Measurements from ENCODE around the gene TNFAIP3.
"Not testable (repeated sequence)": the region's sequence is repeated elsewhere in the genome, so short reads cannot be mapped to it uniquely, and the experiment has no call there.

TNFAIP3 gene

DNA sequence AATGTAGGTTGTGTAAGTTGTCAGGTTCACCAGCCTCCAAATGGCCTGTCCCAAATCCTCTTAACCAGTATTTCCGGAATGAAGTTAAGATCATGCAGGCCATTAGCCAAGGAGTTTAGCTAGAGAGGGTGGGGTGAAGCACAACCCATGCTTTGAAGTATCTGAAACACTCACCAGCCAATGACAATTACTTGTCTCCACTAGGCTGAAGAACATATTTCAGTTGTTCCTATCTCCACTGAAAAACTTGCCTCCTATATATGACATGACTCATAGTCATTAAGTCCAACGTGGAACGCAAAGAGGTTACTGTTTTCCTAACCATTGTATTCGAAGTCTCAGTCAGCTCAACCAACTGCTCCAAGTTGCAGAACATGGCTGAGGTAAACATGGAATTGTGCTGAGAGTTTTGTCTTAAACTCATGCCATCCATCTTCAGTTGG lies 37.4 kb upstream of the TNFAIP3 start:
- Histone ChIP-seq H3K27me3 (ENCODE audit: control insufficient read depth in 1 of 2, insufficient read depth in 2 of 2, low read length in 2 of 2) (no peaks in the 10 kb centered on the region), H3K4me3 (ENCODE audit: low read depth in 1 of 2, low read length in 2 of 2) (no peak overlapping the region), H3K9me3 (ENCODE audit: low read length) (no peaks in the 10 kb centered on the region), H3K36me3 (ENCODE audit: insufficient read depth, low read length) (no peaks in the 10 kb centered on the region), H3K9ac (ENCODE audit: low read length) (no peak overlapping the region), H3K27ac (ENCODE audit: low read depth, low read length) (no peak overlapping the region), H3K4me1 (ENCODE audit: insufficient read depth, low read length) (peaks cover 8% of the 10 kb centered on the region)

DNA sequence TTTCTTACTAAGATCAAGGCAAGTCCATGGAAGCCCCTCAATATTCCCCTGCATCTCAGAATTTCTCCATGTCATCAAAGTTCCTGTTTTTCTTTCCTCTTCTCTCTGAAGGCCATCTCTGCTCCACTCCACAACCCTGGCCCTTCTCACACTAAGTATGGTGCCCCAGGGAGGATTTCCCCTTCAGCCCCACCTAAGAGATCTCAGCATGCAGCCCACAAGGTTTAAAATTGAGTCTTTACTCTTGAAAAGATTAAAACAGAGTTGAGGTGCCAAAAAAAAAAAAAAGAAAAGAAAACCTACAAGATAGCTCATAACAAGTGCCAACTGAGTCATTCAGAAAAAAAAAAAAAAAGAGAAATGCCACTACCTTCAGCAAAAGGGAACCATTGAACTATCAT lies 36.5 kb upstream of the TNFAIP3 start:
- no peak overlapping the region for H3K27ac ChIP-seq (ENCODE audit: low read depth, low read length)
- H3K27me3 ChIP-seq (ENCODE audit: control insufficient read depth in 1 of 2, insufficient read depth in 2 of 2, low read length in 2 of 2) = no peaks in the 10 kb centered on the region
- H3K4me3 ChIP-seq (ENCODE audit: low read depth in 1 of 2, low read length in 2 of 2) = no peak overlapping the region
- H3K9me3 ChIP-seq (ENCODE audit: low read length) = no peaks in the 10 kb centered on the region
- no peaks in the 10 kb centered on the region for H3K4me1 ChIP-seq (ENCODE audit: insufficient read depth, low read length)
- H3K9ac ChIP-seq (ENCODE audit: low read length) = no peak overlapping the region
- no peaks in the 10 kb centered on the region for H3K36me3 ChIP-seq (ENCODE audit: insufficient read depth, low read length)

- no peak overlapping the region for H3K27ac ChIP-seq (ENCODE audit: low read depth, low read length)
- H3K36me3 ChIP-seq (ENCODE audit: insufficient read depth, low read length) = no peaks in the 10 kb centered on the region
- no peaks in the 10 kb centered on the region for H3K4me1 ChIP-seq (ENCODE audit: insufficient read depth, low read length)
- H3K9me3 ChIP-seq (ENCODE audit: low read length) = no peaks in the 10 kb centered on the region
- H3K27me3 ChIP-seq (ENCODE audit: control insufficient read depth in 1 of 2, insufficient read depth in 2 of 2, low read length in 2 of 2) = no peaks in the 10 kb centered on the region
- H3K9ac ChIP-seq (ENCODE audit: low read length) = no peak overlapping the region
- H3K4me3 ChIP-seq (ENCODE audit: low read depth in 1 of 2, low read length in 2 of 2) = no peak overlapping the region
Observed at GRCh38 chr6:137832110-137832509, 34.9 kb upstream of the TNFAIP3 start.

DNA sequence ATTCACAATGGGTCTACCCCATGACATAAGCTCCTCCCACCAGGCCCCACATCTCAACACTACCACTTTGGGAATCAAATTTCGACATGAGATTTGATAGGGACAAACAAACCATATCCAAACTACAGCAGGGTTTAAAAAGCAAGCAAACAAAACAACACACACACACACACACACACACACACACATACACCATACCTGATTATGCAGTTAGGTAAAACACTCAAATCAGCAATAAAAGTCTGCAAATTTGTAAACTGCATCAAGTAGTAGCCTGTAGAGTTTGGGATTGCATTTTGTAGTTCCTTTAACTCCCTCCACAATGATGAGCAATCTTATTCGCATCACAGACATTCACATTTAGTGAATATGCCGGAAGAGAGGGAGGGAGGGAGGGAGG lies 32.6 kb upstream of the TNFAIP3 start:
- H3K4me1 ChIP-seq (ENCODE audit: insufficient read depth, low read length) = no peaks in the 10 kb centered on the region
- H3K9ac ChIP-seq (ENCODE audit: low read length) = no peak overlapping the region

DNA sequence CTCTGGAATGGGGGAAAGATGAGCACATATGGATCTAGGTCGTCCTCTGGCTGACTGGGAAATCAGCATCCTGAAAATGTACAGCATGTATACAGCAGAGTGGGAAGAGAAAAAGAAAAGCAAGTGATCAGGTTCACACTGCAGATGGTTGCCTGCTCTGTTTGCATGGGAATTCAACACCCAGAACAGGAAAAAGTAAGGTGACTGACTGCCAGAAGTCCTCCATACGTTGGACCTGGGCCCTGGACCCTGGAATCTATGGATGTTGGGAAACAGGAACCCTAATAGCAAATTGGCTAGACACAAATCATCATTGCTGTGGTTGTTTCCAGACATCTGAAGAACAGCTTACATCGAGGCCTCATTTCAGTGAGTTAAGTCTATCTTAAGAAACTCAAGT lies 30.3 kb upstream of the TNFAIP3 start:
- Histone ChIP-seq H3K27ac (ENCODE audit: low read depth, low read length) (no peak overlapping the region), H3K4me1 (ENCODE audit: insufficient read depth, low read length) (no peaks in the 10 kb centered on the region), H3K36me3 (ENCODE audit: insufficient read depth, low read length) (no peaks in the 10 kb centered on the region), H3K27me3 (ENCODE audit: control insufficient read depth in 1 of 2, insufficient read depth in 2 of 2, low read length in 2 of 2) (no peaks in the 10 kb centered on the region), H3K9me3 (ENCODE audit: low read length) (no peaks in the 10 kb centered on the region), H3K9ac (ENCODE audit: low read length) (no peak overlapping the region), H3K4me3 (ENCODE audit: low read depth in 1 of 2, low read length in 2 of 2) (no peak overlapping the region)

More for the DNA sequence above, 32.6 kb upstream of the TNFAIP3 start:
- Histone ChIP-seq H3K9me3 (ENCODE audit: low read length) (no peaks in the 10 kb centered on the region), H3K27ac (ENCODE audit: low read depth, low read length) (no peak overlapping the region), H3K36me3 (ENCODE audit: insufficient read depth, low read length) (no peaks in the 10 kb centered on the region), H3K4me3 (ENCODE audit: low read depth in 1 of 2, low read length in 2 of 2) (no peak overlapping the region), H3K27me3 (ENCODE audit: control insufficient read depth in 1 of 2, insufficient read depth in 2 of 2, low read length in 2 of 2) (no peaks in the 10 kb centered on the region)

DNA sequence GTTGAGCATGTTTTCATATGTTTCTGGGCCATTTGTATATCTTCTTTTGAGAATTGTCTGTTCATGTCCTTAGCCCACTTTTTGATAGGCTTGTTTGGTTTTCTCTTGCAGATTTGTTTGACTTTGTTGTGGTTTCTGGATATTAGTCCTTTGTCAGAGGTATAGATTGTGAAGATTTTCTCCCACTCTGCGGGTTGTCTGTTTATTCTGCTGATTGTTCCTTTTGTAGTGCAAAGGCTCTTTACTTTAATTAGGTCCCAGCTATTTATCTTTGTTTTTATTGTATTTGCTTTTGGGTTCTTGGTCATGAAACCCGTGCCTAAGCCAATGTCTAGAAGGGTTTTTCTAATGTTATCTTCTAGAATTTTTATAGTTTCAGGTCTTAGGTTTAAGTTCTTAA lies 29.0 kb upstream of the TNFAIP3 start:
- not testable (repeated sequence) for H3K4me1 ChIP-seq (ENCODE audit: insufficient read depth, low read length); H3K36me3 ChIP-seq (ENCODE audit: insufficient read depth, low read length); H3K9me3 ChIP-seq (ENCODE audit: low read length); H3K27me3 ChIP-seq (ENCODE audit: control insufficient read depth in 1 of 2, insufficient read depth in 2 of 2, low read length in 2 of 2); H3K9ac ChIP-seq (ENCODE audit: low read length); H3K27ac ChIP-seq (ENCODE audit: low read depth, low read length); H3K4me3 ChIP-seq (ENCODE audit: low read depth in 1 of 2, low read length in 2 of 2)

GRCh38 chr6:137838597-137838996 lies 28.5 kb upstream of the TNFAIP3 start:
- not testable (repeated sequence) for H3K4me1 ChIP-seq (ENCODE audit: insufficient read depth, low read length); H3K27me3 ChIP-seq (ENCODE audit: control insufficient read depth in 1 of 2, insufficient read depth in 2 of 2, low read length in 2 of 2); H3K9ac ChIP-seq (ENCODE audit: low read length); H3K27ac ChIP-seq (ENCODE audit: low read depth, low read length); H3K36me3 ChIP-seq (ENCODE audit: insufficient read depth, low read length); H3K4me3 ChIP-seq (ENCODE audit: low read depth in 1 of 2, low read length in 2 of 2); H3K9me3 ChIP-seq (ENCODE audit: low read length)

DNA sequence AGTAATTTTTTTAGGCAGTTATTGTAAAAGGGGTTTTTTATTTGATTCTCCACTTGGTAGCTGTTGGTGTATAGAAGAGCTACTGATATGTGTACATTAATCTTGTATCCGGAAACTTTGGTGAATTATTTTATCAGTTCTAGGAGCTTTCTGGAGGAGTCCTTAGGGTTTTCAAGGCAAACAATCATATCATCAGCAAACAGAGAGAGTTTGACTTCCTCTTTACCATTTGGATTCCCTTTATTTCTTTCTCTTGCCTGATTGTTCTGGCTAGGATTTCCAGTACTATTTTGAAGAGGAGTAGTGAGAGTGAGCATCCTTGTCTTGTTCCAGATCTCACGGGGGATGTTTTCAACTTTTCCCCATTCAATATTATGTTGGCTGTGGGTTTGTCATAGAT lies 28.0 kb upstream of the TNFAIP3 start:
- no peaks in the 10 kb centered on the region for H3K9me3 ChIP-seq (ENCODE audit: low read length)
- H3K27ac ChIP-seq (ENCODE audit: low read depth, low read length) = no peak overlapping the region
- H3K4me1 ChIP-seq (ENCODE audit: insufficient read depth, low read length) = no peaks in the 10 kb centered on the region
- H3K9ac ChIP-seq (ENCODE audit: low read length) = no peak overlapping the region
- no peak overlapping the region for H3K4me3 ChIP-seq (ENCODE audit: low read depth in 1 of 2, low read length in 2 of 2)
- no peaks in the 10 kb centered on the region for H3K36me3 ChIP-seq (ENCODE audit: insufficient read depth, low read length)
- H3K27me3 ChIP-seq (ENCODE audit: control insufficient read depth in 1 of 2, insufficient read depth in 2 of 2, low read length in 2 of 2) = no peaks in the 10 kb centered on the region

GRCh38 chr6:137840252-137840651 lies 26.8 kb upstream of the TNFAIP3 start:
- H3K4me1 ChIP-seq (ENCODE audit: insufficient read depth, low read length) = no peaks in the 10 kb centered on the region
- no peaks in the 10 kb centered on the region for H3K27me3 ChIP-seq (ENCODE audit: control insufficient read depth in 1 of 2, insufficient read depth in 2 of 2, low read length in 2 of 2)
- H3K27ac ChIP-seq (ENCODE audit: low read depth, low read length) = no peak overlapping the region

DNA sequence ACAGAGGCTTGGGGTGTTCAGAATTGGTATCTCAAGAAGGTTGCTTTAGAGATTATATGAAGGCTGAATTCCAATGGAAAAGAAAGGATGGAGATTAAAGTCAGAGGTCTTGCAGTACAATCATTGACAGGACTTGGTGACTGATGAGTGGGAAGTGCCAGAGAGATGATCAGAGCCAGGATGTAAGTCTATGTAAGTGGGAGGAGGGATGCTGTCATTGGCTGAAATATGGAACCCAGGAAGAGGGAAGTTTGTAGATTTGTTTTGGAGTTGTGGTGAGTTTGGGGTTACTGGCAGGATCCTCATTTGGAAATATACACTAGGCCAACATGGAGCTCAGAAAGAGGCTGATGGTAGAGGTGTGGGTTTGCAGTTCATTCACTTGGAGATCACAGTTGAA lies 23.8 kb upstream of the TNFAIP3 start:
- H3K9me3 ChIP-seq (ENCODE audit: low read length) = no peaks in the 10 kb centered on the region
- H3K4me3 ChIP-seq (ENCODE audit: low read depth in 1 of 2, low read length in 2 of 2) = no peak overlapping the region
- no peak overlapping the region for H3K9ac ChIP-seq (ENCODE audit: low read length)
- H3K4me1 ChIP-seq (ENCODE audit: insufficient read depth, low read length) = no peaks in the 10 kb centered on the region
- H3K27me3 ChIP-seq (ENCODE audit: control insufficient read depth in 1 of 2, insufficient read depth in 2 of 2, low read length in 2 of 2) = no peaks in the 10 kb centered on the region
- no peak overlapping the region for H3K27ac ChIP-seq (ENCODE audit: low read depth, low read length)
- H3K36me3 ChIP-seq (ENCODE audit: insufficient read depth, low read length) = no peaks in the 10 kb centered on the region

More at GRCh38 chr6:137840252-137840651, 26.8 kb upstream of the TNFAIP3 start:
- Histone ChIP-seq H3K36me3 (ENCODE audit: insufficient read depth, low read length) (no peaks in the 10 kb centered on the region), H3K9me3 (ENCODE audit: low read length) (no peaks in the 10 kb centered on the region), H3K9ac (ENCODE audit: low read length) (no peak overlapping the region), H3K4me3 (ENCODE audit: low read depth in 1 of 2, low read length in 2 of 2) (no peak overlapping the region)

GRCh38 chr6:137844327-137844726 lies 22.7 kb upstream of the TNFAIP3 start:
- H3K9me3 ChIP-seq (ENCODE audit: low read length); H3K4me3 ChIP-seq (ENCODE audit: low read depth in 1 of 2, low read length in 2 of 2); H3K27me3 ChIP-seq (ENCODE audit: control insufficient read depth in 1 of 2, insufficient read depth in 2 of 2, low read length in 2 of 2); H3K36me3 ChIP-seq (ENCODE audit: insufficient read depth, low read length); H3K9ac ChIP-seq (ENCODE audit: low read length); H3K27ac ChIP-seq (ENCODE audit: low read depth, low read length): not testable (repeated sequence)
- H3K4me1 ChIP-seq (ENCODE audit: insufficient read depth, low read length) = peaks cover 10% of the 10 kb centered on the region

GRCh38 chr6:137844773-137845172 lies 22.3 kb upstream of the TNFAIP3 start:
- peaks cover 15% of the 10 kb centered on the region for H3K4me1 ChIP-seq (ENCODE audit: insufficient read depth, low read length)
- not testable (repeated sequence) for H3K4me3 ChIP-seq (ENCODE audit: low read depth in 1 of 2, low read length in 2 of 2); H3K9me3 ChIP-seq (ENCODE audit: low read length); H3K9ac ChIP-seq (ENCODE audit: low read length); H3K27me3 ChIP-seq (ENCODE audit: control insufficient read depth in 1 of 2, insufficient read depth in 2 of 2, low read length in 2 of 2); H3K36me3 ChIP-seq (ENCODE audit: insufficient read depth, low read length); H3K27ac ChIP-seq (ENCODE audit: low read depth, low read length)
